Upper lobe of left lung (tissue), 4 donors: Measurements from ENCODE around the gene RASGRF2.

Experiments
- EP300 ChIP-seq, 4 donors: sonication (generic); formaldehyde crosslinking; IDR thresholded peaks; one replicate each; pipeline ENCODE4 v1.5.1; 2017; ENCODE audit warnings: antibody characterized with exemption in 4 of 4, control low read depth in 2 of 4
- POLR2A ChIP-seq, 4 donors: fragments of 450-650 bp; IDR thresholded peaks; one replicate each; pipeline ENCODE4 v1.5.1; 2016 to 2017; ENCODE audit warnings: antibody characterized with exemption in 4 of 4, mild to moderate bottlenecking in 2 of 4
- POLR2AphosphoS5 ChIP-seq, 2 donors: sonication (generic); formaldehyde crosslinking; IDR thresholded peaks; one replicate each; pipeline ENCODE4 v1.5.1; 2017; ENCODE audit warnings: antibody characterized with exemption in 2 of 2
- TF ChIP-seq, protein P1 (sequence below), 6 experiments: fragments of 450-650 bp in 4 of 6; fragments of 200-600 bp in 2 of 6; sonication (generic) in 2 of 6; IDR thresholded peaks; one replicate each; pipeline ENCODE4 v1.5.1; 2016 to 2019; ENCODE audit warnings: antibody characterized with exemption in 6 of 6

GRCh38 chr5:80915716-80916115 is 44.4 kb upstream of the RASGRF2 start:
- TF ChIP-seq, protein P1, sequence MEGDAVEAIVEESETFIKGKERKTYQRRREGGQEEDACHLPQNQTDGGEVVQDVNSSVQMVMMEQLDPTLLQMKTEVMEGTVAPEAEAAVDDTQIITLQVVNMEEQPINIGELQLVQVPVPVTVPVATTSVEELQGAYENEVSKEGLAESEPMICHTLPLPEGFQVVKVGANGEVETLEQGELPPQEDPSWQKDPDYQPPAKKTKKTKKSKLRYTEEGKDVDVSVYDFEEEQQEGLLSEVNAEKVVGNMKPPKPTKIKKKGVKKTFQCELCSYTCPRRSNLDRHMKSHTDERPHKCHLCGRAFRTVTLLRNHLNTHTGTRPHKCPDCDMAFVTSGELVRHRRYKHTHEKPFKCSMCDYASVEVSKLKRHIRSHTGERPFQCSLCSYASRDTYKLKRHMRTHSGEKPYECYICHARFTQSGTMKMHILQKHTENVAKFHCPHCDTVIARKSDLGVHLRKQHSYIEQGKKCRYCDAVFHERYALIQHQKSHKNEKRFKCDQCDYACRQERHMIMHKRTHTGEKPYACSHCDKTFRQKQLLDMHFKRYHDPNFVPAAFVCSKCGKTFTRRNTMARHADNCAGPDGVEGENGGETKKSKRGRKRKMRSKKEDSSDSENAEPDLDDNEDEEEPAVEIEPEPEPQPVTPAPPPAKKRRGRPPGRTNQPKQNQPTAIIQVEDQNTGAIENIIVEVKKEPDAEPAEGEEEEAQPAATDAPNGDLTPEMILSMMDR (IDR thresholded peaks at IDR 0.05): no peak
- TF ChIP-seq POLR2A (IDR thresholded peaks at IDR 0.05) (no peak), POLR2AphosphoS5 (IDR thresholded peaks at IDR 0.05) (no peak), EP300 (IDR thresholded peaks at IDR 0.05) (no peak)
